Mesenchymal stem cell (in vitro differentiated cells and primary cell): ENCODE data around the gene MSH3.
"Not testable (repeated sequence)": the region's sequence is repeated elsewhere in the genome, so short reads cannot be mapped to it uniquely, and the experiment has no call there.

Experiments
- DNase-seq: peaks from one replicate; pipeline ENCODE4 v3.0.0-alpha.2; 2013
- H2AFZ ChIP-seq: one replicate; pipeline ENCODE4 v1.6.1; 2013; ENCODE audit warnings: low read depth, mild to moderate bottlenecking, control low read depth, inconsistent platforms, low read length, moderate library complexity
- H2AK5ac ChIP-seq: 2 replicates; pipeline ENCODE4 v1.6.1; 2013; ENCODE audit warnings: low read length, moderate library complexity, mild to moderate bottlenecking, inconsistent platforms; ENCODE audit not compliant: severe bottlenecking
- H2BK120ac ChIP-seq: one replicate; pipeline ENCODE4 v1.6.1; 2013; ENCODE audit warnings: low read depth, mild to moderate bottlenecking, inconsistent platforms, low read length, moderate library complexity
- H2BK12ac ChIP-seq, 2 experiments: one replicate each; pipeline ENCODE4 v1.6.1; 2013; ENCODE audit warnings: inconsistent platforms in 2 of 2, low read length in 2 of 2, mild to moderate bottlenecking in 2 of 2, moderate library complexity in 2 of 2, control low read depth in 1 of 2
- H2BK15ac ChIP-seq: one replicate; pipeline ENCODE4 v1.6.1; 2013; ENCODE audit warnings: mild to moderate bottlenecking, low read depth, inconsistent platforms; ENCODE audit not compliant: poor library complexity, severe bottlenecking
- H2BK5ac ChIP-seq: 2 replicates; pipeline ENCODE4 v1.6.1; 2013; ENCODE audit warnings: low read depth, mild to moderate bottlenecking, low read length, control low read depth, inconsistent platforms; ENCODE audit not compliant: poor library complexity, severe bottlenecking
- H3K14ac ChIP-seq, 2 experiments: one replicate each; pipeline ENCODE4 v1.6.1; 2013; ENCODE audit warnings: inconsistent platforms in 2 of 2, low read length in 2 of 2, control low read depth in 1 of 2, mild to moderate bottlenecking in 1 of 2, moderate library complexity in 1 of 2
- H3K18ac ChIP-seq, 2 experiments: one replicate each; pipeline ENCODE4 v1.6.1; 2013; ENCODE audit warnings: inconsistent platforms in 2 of 2, low read length in 2 of 2, control low read depth in 1 of 2, low read depth in 1 of 2, mild to moderate bottlenecking in 1 of 2
- H3K23ac ChIP-seq, 2 experiments: one replicate each; pipeline ENCODE4 v1.6.1; 2013; ENCODE audit warnings: inconsistent platforms in 2 of 2, low read length in 2 of 2, mild to moderate bottlenecking in 2 of 2, moderate library complexity in 2 of 2, control low read depth in 1 of 2
- H3K27ac ChIP-seq: 2 replicates; pipeline ENCODE4 v1.5.1; 2013; ENCODE audit warnings: mild to moderate bottlenecking, moderate library complexity, low read length, control low read depth, inconsistent platforms; ENCODE audit not compliant: poor library complexity, severe bottlenecking
- H3K27me3 ChIP-seq, 2 experiments: 2 replicates each; pipeline versions ENCODE4 v1.6.1 to v1.7.0; 2013; ENCODE audit warnings: low read length in 2 of 2, mild to moderate bottlenecking in 2 of 2, moderate library complexity in 2 of 2, control low read depth in 1 of 2, inconsistent platforms in 1 of 2; ENCODE audit not compliant: control insufficient read depth in 1 of 2, insufficient read depth in 1 of 2
- H3K36me3 ChIP-seq, 2 experiments: 2 replicates each; pipeline versions ENCODE4 v1.6.1 to v1.7.0; 2013; ENCODE audit warnings: low read length in 2 of 2, control low read depth in 1 of 2, inconsistent platforms in 1 of 2, low read depth in 1 of 2, mild to moderate bottlenecking in 1 of 2; ENCODE audit not compliant: insufficient read depth in 2 of 2, control insufficient read depth in 1 of 2
- H3K4ac ChIP-seq, 2 experiments: one replicate each; pipeline ENCODE4 v1.6.1; 2013; ENCODE audit warnings: inconsistent platforms in 2 of 2, low read length in 2 of 2, mild to moderate bottlenecking in 2 of 2, moderate library complexity in 2 of 2, control low read depth in 1 of 2, low read depth in 1 of 2
- H3K4me1 ChIP-seq: 2 replicates; pipeline ENCODE4 v1.6.1; 2013; ENCODE audit warnings: low read depth, low read length, control low read depth; ENCODE audit not compliant: control insufficient read depth, insufficient read depth
- H3K4me2 ChIP-seq: 2 replicates; pipeline ENCODE4 v1.6.1; 2013; ENCODE audit warnings: low read length, mild to moderate bottlenecking, inconsistent platforms; ENCODE audit not compliant: poor library complexity, severe bottlenecking
- H3K4me3 ChIP-seq, 2 experiments: 2 replicates each; pipeline versions ENCODE4 v1.5.1 to v1.7.0; 2013; ENCODE audit warnings: low read length in 2 of 2, mild to moderate bottlenecking in 2 of 2, control low read depth in 1 of 2, low read depth in 1 of 2; ENCODE audit not compliant: insufficient read depth in 1 of 2
- H3K79me1 ChIP-seq: replicated peaks from 2 replicates; pipeline ENCODE4 v1.6.1; 2013; ENCODE audit warnings: mild to moderate bottlenecking, control low read depth, low read length, inconsistent platforms; ENCODE audit not compliant: poor library complexity, severe bottlenecking
- H3K9ac ChIP-seq: 2 replicates; pipeline ENCODE4 v1.7.0; 2013; ENCODE audit warnings: mild to moderate bottlenecking, low read length, moderate library complexity
- H3K9me3 ChIP-seq: 2 replicates; pipeline ENCODE4 v1.7.0; 2013; ENCODE audit warnings: mild to moderate bottlenecking, low read length; ENCODE audit not compliant: control insufficient read depth
- H4K8ac ChIP-seq: one replicate; pipeline ENCODE4 v1.6.1; 2013; ENCODE audit warnings: inconsistent platforms, mild to moderate bottlenecking, low read length, moderate library complexity
- H4K91ac ChIP-seq: one replicate; pipeline ENCODE4 v1.6.1; 2013; ENCODE audit warnings: mild to moderate bottlenecking, low read length, inconsistent platforms
- WGBS: methylation state at CpG from one replicate; pipeline ENCODE4 v1.1.7; 2013; ENCODE audit warnings: mixed read lengths; 5-methylcytosine and 5-hydroxymethylcytosine counted together

MSH3 gene

GRCh38 chr5:80841026-80841797 is 186.8 kb downstream of the MSH3 start:
- H3K4me2 ChIP-seq, H3K9me3 ChIP-seq, H2BK15ac ChIP-seq, H2AFZ ChIP-seq, H3K9ac ChIP-seq, H3K4ac ChIP-seq, H3K18ac ChIP-seq, DNase-seq, H3K14ac ChIP-seq, H2AK5ac ChIP-seq, H2BK5ac ChIP-seq, H4K91ac ChIP-seq, H3K4me1 ChIP-seq, H3K4me3 ChIP-seq, H3K79me1 ChIP-seq, H3K27me3 ChIP-seq, H3K36me3 ChIP-seq, H3K23ac ChIP-seq, H2BK120ac ChIP-seq, H2BK12ac ChIP-seq, H3K27ac ChIP-seq, H4K8ac ChIP-seq: not testable (repeated sequence)
- WGBS = no CpG with 5 or more reads among the region's 6 CpGs

- not testable (repeated sequence) for H3K79me1 ChIP-seq, H3K27me3 ChIP-seq, H2AK5ac ChIP-seq, H2AFZ ChIP-seq, H3K18ac ChIP-seq, H3K4ac ChIP-seq, H3K14ac ChIP-seq, H2BK5ac ChIP-seq, H3K4me1 ChIP-seq, H2BK15ac ChIP-seq, H3K27ac ChIP-seq, H3K23ac ChIP-seq, DNase-seq, H4K8ac ChIP-seq, H3K4me3 ChIP-seq, H3K9ac ChIP-seq, H4K91ac ChIP-seq, H2BK12ac ChIP-seq, H2BK120ac ChIP-seq, H3K4me2 ChIP-seq
- Histone ChIP-seq H3K36me3 (peaks cover 3 to 18% of the 10 kb centered on the region in 2 experiments), H3K9me3 (peaks cover 20% of the 10 kb centered on the region)
- WGBS = 77% methylated on average over 8 of the region's 8 CpGs
Measured at GRCh38 chr5:80846422-80846821, 192.0 kb downstream of the MSH3 start.

- peak overlapping the region in 1 of 2 experiments; percentile 29 for H3K4me3 ChIP-seq
- H2BK15ac ChIP-seq, H2BK5ac ChIP-seq, H3K14ac ChIP-seq, H2BK12ac ChIP-seq, H3K9ac ChIP-seq, H3K27me3 ChIP-seq, H3K27ac ChIP-seq, H3K4me1 ChIP-seq, H3K4ac ChIP-seq, H3K23ac ChIP-seq, H3K79me1 ChIP-seq, H2AFZ ChIP-seq, H4K8ac ChIP-seq, DNase-seq, H2AK5ac ChIP-seq, H3K4me2 ChIP-seq, H2BK120ac ChIP-seq, H3K18ac ChIP-seq, H4K91ac ChIP-seq: not testable (repeated sequence)
- peaks cover 10 to 18% of the 10 kb centered on the region in 2 experiments for H3K36me3 ChIP-seq
- H3K9me3 ChIP-seq = peaks cover 20% of the 10 kb centered on the region
- 92% methylated on average over 1 of the region's 1 CpG for WGBS
Measured at GRCh38 chr5:80850168-80850567, 195.7 kb downstream of the MSH3 start.

- Histone ChIP-seq H3K4me1 (no peaks in the 10 kb centered on the region), H2BK12ac (no peak overlapping the region), H2BK5ac (no peak overlapping the region), H3K4ac (no peak overlapping the region), H2BK15ac (no peak overlapping the region), H3K4me2 (no peak overlapping the region), H2BK120ac (no peak overlapping the region), H3K14ac (no peak overlapping the region), H3K27ac (no peak overlapping the region), H3K9ac (no peak overlapping the region), H3K27me3 (no peaks in the 10 kb centered on the region), H3K4me3 (no peak overlapping the region), H3K36me3 (peaks cover 8 to 19% of the 10 kb centered on the region in 2 experiments), H3K23ac (no peak overlapping the region), H3K9me3 (peaks cover 20% of the 10 kb centered on the region), H2AFZ (no peak overlapping the region), H2AK5ac (no peak overlapping the region), H3K79me1 (peaks cover 1% of the 10 kb centered on the region), H4K91ac (no peak overlapping the region), H3K18ac (no peak overlapping the region), H4K8ac (no peak overlapping the region)
- no peak for DNase-seq
- 100% methylated on average over 3 of the region's 3 CpGs for WGBS
Measured at GRCh38 chr5:80852331-80853245, 198.1 kb downstream of the MSH3 start.
